HepG2 (cell line): ENCODE data around the gene LCAT. TPM values are rescaled to one million over a fixed set of nuclear protein-coding genes. Genes with fewer than 3 reads are reported as not detected.

Source experiments
- JUND ChIP-seq: sonication (generic); formaldehyde crosslinking; IDR thresholded peaks from 2 replicates; pipeline ENCODE4 v1.8.0; 2022; ENCODE audit warnings: mild to moderate bottlenecking, missing genetic modification reagents
- MIXL1 ChIP-seq: IDR thresholded peaks from 2 replicates; pipeline ENCODE4 v1.6.1; 2016
- NR2C2 ChIP-seq: sonication (generic); formaldehyde crosslinking; IDR thresholded peaks from 2 replicates; pipeline ENCODE4 v1.4.0; 2020; ENCODE audit warnings: missing genetic modification reagents, mild to moderate bottlenecking, moderate library complexity, borderline replicate concordance
- ONECUT2 ChIP-seq: sonication (generic); formaldehyde crosslinking; IDR thresholded peaks from 2 replicates; pipeline ENCODE4 v1.4.0; 2020; ENCODE audit warnings: missing genetic modification reagents
- PATZ1 ChIP-seq: sonication (generic); formaldehyde crosslinking; IDR thresholded peaks from 2 replicates; pipeline ENCODE4 v1.4.0; 2020; ENCODE audit warnings: missing genetic modification reagents
- SP1 ChIP-seq, 2 experiments: fragments of 450-650 bp in 1 of 2; sonication (generic) in 1 of 2; formaldehyde crosslinking in 1 of 2; IDR thresholded peaks; 2 replicates each; pipeline versions ENCODE4 v1.4.0 to v1.6.1; 2016 to 2020; ENCODE audit warnings: missing genetic modification reagents in 1 of 2
- STAG1 ChIP-seq: sonication (generic); formaldehyde crosslinking; IDR thresholded peaks from 2 replicates; pipeline ENCODE4 v1.4.0; 2020; ENCODE audit warnings: missing genetic modification reagents
- USF2 ChIP-seq, 2 experiments: sonication (generic) in 1 of 2; formaldehyde crosslinking in 1 of 2; IDR thresholded peaks; 2 replicates each; pipeline versions ENCODE4 v1.5.1 to v1.6.1; 2011 to 2020; ENCODE audit warnings: borderline replicate concordance in 1 of 2, low read depth in 1 of 2, low read length in 1 of 2, mild to moderate bottlenecking in 1 of 2, missing genetic modification reagents in 1 of 2, moderate library complexity in 1 of 2
- YEATS2 ChIP-seq: sonication (generic); formaldehyde crosslinking; IDR thresholded peaks from 2 replicates; pipeline ENCODE4 v1.4.0; 2020; ENCODE audit warnings: missing genetic modification reagents, borderline replicate concordance
- YY1 ChIP-seq: IDR thresholded peaks from 2 replicates; pipeline ENCODE4 v1.6.1; 2011; ENCODE audit warnings: low read length, low read depth, moderate library complexity, mild to moderate bottlenecking; ENCODE audit not compliant: insufficient read depth, insufficient replicate concordance
- ZBTB8A ChIP-seq: sonication (generic); formaldehyde crosslinking; IDR thresholded peaks from 2 replicates; pipeline ENCODE4 v1.4.0; 2020; ENCODE audit warnings: mild to moderate bottlenecking, low read depth, missing genetic modification reagents, borderline replicate concordance
- ZMYM3 ChIP-seq: sonication (generic); formaldehyde crosslinking; IDR thresholded peaks from 2 replicates; pipeline ENCODE4 v1.5.1; 2020; ENCODE audit warnings: mild to moderate bottlenecking, missing genetic modification reagents
- ZNF234 ChIP-seq: sonication (generic); formaldehyde crosslinking; conservative IDR thresholded peaks from 2 replicates; pipeline ENCODE4 v1.5.1; 2020; ENCODE audit warnings: mild to moderate bottlenecking, missing genetic modification reagents
- ZNF292 ChIP-seq: sonication (generic); formaldehyde crosslinking; IDR thresholded peaks from 2 replicates; pipeline ENCODE4 v1.8.1; 2022; ENCODE audit warnings: mild to moderate bottlenecking, low read depth, missing genetic modification reagents, borderline replicate concordance
- ZNF562 ChIP-seq: sonication (generic); formaldehyde crosslinking; IDR thresholded peaks from 2 replicates; pipeline ENCODE4 v1.8.0; 2022; ENCODE audit warnings: missing genetic modification reagents, borderline replicate concordance
- ZNF572 ChIP-seq: sonication (generic); formaldehyde crosslinking; IDR thresholded peaks from 2 replicates; pipeline ENCODE4 v1.5.1; 2020; ENCODE audit warnings: mild to moderate bottlenecking, missing genetic modification reagents
- ZNF761 ChIP-seq: sonication (generic); formaldehyde crosslinking; conservative IDR thresholded peaks from 2 replicates; pipeline ENCODE4 v1.4.0; 2020; ENCODE audit warnings: mild to moderate bottlenecking, missing genetic modification reagents
- ZNF878 ChIP-seq: sonication (generic); formaldehyde crosslinking; IDR thresholded peaks from 2 replicates; pipeline ENCODE4 v1.8.1; 2023; ENCODE audit warnings: mild to moderate bottlenecking, missing genetic modification reagents, moderate library complexity
- polyA plus RNA-seq, 8 experiments: library from polyadenylated mRNA; depleted of rRNA in 3 of 8; stranded (reverse) in 7 of 8; unstranded in 1 of 8; fragments of >200 nt; fragmentation: Illumina TruSeq in 4 of 8; extraction: Trizol in 4 of 8; gene quantifications; 2 replicates each; pipeline versions ENCODE4 v1.2.1 to v1.2.3, GENCODE V29; 2011 to 2016; ENCODE audit warnings: low read depth in 4 of 8, missing spikeins in 1 of 8, mixed read lengths in 1 of 8; ENCODE audit not compliant: insufficient read depth in 1 of 8
- total RNA-seq, 5 experiments: library from RNA; depleted of rRNA; stranded (reverse); fragments of >200 nt; fragmentation: Illumina TruSeq; extraction: Trizol; gene quantifications; 2 replicates each; pipeline ENCODE4 v1.2.3, GENCODE V29; 2016; ENCODE audit warnings: low read depth in 1 of 5
- TF ChIP-seq, protein P1 (sequence below): sonication (generic); formaldehyde crosslinking; IDR thresholded peaks from 2 replicates; pipeline ENCODE4; 2020; ENCODE audit warnings: missing genetic modification reagents, mild to moderate bottlenecking, borderline replicate concordance
- TF ChIP-seq, protein P2 (sequence below): sonication (generic); formaldehyde crosslinking; IDR thresholded peaks from 2 replicates; pipeline ENCODE4 v1.9.0; 2021; ENCODE audit warnings: missing genetic modification reagents, mild to moderate bottlenecking, borderline replicate concordance

Gene LCAT
- total and polyA plus RNA-seq, 2 of the 13 experiments (the other 11 are each of a cell fraction or from before 2014, with no cell fraction given): 36.1 to 38.9 TPM

GRCh38 chr16:67928561-67929364, 15.2 kb downstream of the LCAT start (continued):
- TF ChIP-seq USF2 (IDR thresholded peaks at IDR 0.05; ENCODE audit: low read depth, low read length) (no peak), USF2 (CRISPR knock-in tag; IDR thresholded peaks at IDR 0.05; ENCODE audit: borderline replicate concordance) (no peak), ZNF761 (no peak), ZNF292 (no peak), STAG1 (CRISPR knock-in tag) (peak; percentile 98), MIXL1 (peak; percentile 47; the same call in 1 of the 2 replicates), NR2C2 (CRISPR knock-in tag) (no peak), YEATS2 (CRISPR knock-in tag) (no peak), ZNF572 (CRISPR knock-in tag) (0 out of 2 replicates have a peak, but pooled peaks have one; percentile 39), PATZ1 (CRISPR knock-in tag) (peak; percentile 47; the same call in 1 of the 2 replicates), ZNF878 (CRISPR knock-in tag) (no peak), ONECUT2 (CRISPR knock-in tag) (no peak), JUND (CRISPR knock-in tag) (no peak), SP1 (IDR thresholded peaks at IDR 0.05) (no peak), SP1 (CRISPR knock-in tag; IDR thresholded peaks at IDR 0.05) (peak; percentile 54; the same call in 1 of the 2 replicates), ZNF234 (CRISPR knock-in tag) (no peak), ZNF562 (CRISPR knock-in tag) (no peak), YY1 (peak; percentile 24), ZBTB8A (no peak), ZMYM3 (no peak)
- TF ChIP-seq, protein P1, sequence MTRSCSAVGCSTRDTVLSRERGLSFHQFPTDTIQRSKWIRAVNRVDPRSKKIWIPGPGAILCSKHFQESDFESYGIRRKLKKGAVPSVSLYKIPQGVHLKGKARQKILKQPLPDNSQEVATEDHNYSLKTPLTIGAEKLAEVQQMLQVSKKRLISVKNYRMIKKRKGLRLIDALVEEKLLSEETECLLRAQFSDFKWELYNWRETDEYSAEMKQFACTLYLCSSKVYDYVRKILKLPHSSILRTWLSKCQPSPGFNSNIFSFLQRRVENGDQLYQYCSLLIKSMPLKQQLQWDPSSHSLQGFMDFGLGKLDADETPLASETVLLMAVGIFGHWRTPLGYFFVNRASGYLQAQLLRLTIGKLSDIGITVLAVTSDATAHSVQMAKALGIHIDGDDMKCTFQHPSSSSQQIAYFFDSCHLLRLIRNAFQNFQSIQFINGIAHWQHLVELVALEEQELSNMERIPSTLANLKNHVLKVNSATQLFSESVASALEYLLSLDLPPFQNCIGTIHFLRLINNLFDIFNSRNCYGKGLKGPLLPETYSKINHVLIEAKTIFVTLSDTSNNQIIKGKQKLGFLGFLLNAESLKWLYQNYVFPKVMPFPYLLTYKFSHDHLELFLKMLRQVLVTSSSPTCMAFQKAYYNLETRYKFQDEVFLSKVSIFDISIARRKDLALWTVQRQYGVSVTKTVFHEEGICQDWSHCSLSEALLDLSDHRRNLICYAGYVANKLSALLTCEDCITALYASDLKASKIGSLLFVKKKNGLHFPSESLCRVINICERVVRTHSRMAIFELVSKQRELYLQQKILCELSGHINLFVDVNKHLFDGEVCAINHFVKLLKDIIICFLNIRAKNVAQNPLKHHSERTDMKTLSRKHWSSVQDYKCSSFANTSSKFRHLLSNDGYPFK (CRISPR knock-in tag): 0 out of 2 replicates have a peak, but pooled peaks have one; percentile 33
- TF ChIP-seq, protein P2, sequence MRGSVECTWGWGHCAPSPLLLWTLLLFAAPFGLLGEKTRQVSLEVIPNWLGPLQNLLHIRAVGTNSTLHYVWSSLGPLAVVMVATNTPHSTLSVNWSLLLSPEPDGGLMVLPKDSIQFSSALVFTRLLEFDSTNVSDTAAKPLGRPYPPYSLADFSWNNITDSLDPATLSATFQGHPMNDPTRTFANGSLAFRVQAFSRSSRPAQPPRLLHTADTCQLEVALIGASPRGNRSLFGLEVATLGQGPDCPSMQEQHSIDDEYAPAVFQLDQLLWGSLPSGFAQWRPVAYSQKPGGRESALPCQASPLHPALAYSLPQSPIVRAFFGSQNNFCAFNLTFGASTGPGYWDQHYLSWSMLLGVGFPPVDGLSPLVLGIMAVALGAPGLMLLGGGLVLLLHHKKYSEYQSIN (CRISPR knock-in tag): no peak
